SKM-1 treated with dmso at 0.1 percent for 144 hours (cell line): ENCODE results near the gene ACE2.
"Not testable (repeated sequence)": the region's sequence is repeated elsewhere in the genome, so short reads cannot be mapped to it uniquely, and the experiment has no call there.

Experiments
- DNase-seq: peaks from one replicate; lab custom pipeline; 2025; ENCODE audit not compliant: unreplicated experiment; lab: John Stamatoyannopoulos, UW

The ACE2 gene

GRCh38 chrX:15600745-15601144, at the start of gene ACE2:
TSS of gene ACE2 (minus strand) at chrX:15600960. CDS start at chrX:15600911, 49 bp downstream.
- no peak for DNase-seq

- not testable (repeated sequence) for DNase-seq
These were observed 46.8 kb upstream of the ACE2 start for GRCh38 chrX:15647510-15647909.

GRCh38 chrX:15646543-15646942, 45.8 kb upstream of the ACE2 start:
- DNase-seq: no peak

- DNase-seq: no peak
These were observed 45.3 kb upstream of the ACE2 start for GRCh38 chrX:15646031-15646430.

GRCh38 chrX:15645266-15645665, 44.5 kb upstream of the ACE2 start:
- no peak for DNase-seq

- DNase-seq: no peak
These were observed 43.8 kb upstream of the ACE2 start for GRCh38 chrX:15644560-15644872.

GRCh38 chrX:15643786-15644559, 43.2 kb upstream of the ACE2 start:
- DNase-seq: no peak

GRCh38 chrX:15631637-15632036, 30.9 kb upstream of the ACE2 start:
- no peak for DNase-seq

- no peak for DNase-seq
These were observed 22.3 kb upstream of the ACE2 start for GRCh38 chrX:15623054-15623453.

GRCh38 chrX:15619053-15619755, 18.4 kb upstream of the ACE2 start:
- DNase-seq: no peak

- DNase-seq: no peak
These were observed 16.4 kb upstream of the ACE2 start for GRCh38 chrX:15617111-15617510.

GRCh38 chrX:15616531-15616930, 15.8 kb upstream of the ACE2 start:
- no peak for DNase-seq

- DNase-seq: peak; percentile 1
These were observed 6.3 kb upstream of the ACE2 start for GRCh38 chrX:15607067-15607466.

GRCh38 chrX:15606136-15606535, 5.4 kb upstream of the ACE2 start:
- DNase-seq: no peak

GRCh38 chrX:15605226-15605625, 4.5 kb upstream of the ACE2 start:
- DNase-seq: no peak

GRCh38 chrX:15602761-15603160, 2.0 kb upstream of the ACE2 start:
- no peak for DNase-seq

GRCh38 chrX:15601932-15602331, 1.2 kb upstream of the ACE2 start:
- no peak for DNase-seq

GRCh38 chrX:15600049-15600448, 711 bp downstream of the ACE2 start:
- DNase-seq: no peak

- no peak for DNase-seq
These were observed 1.3 kb downstream of the ACE2 start for GRCh38 chrX:15599461-15599860.

GRCh38 chrX:15598026-15598425, 2.7 kb downstream of the ACE2 start:
- DNase-seq: no peak

- DNase-seq: no peak
These were observed 6.4 kb downstream of the ACE2 start for GRCh38 chrX:15594371-15594770.
